Fibroblast of villous mesenchyme (primary cell): ENCODE data around the gene NCEH1. TPM values are rescaled to one million over a fixed set of nuclear protein-coding genes. Genes with fewer than 3 reads are reported as not detected.

Experiments used
- DNase-seq: peaks from one replicate; pipeline ENCODE4 v3.0.0-alpha.2; 2010; ENCODE audit warnings: low read depth
- H3K4me3 ChIP-seq: 2 replicates; pipeline ENCODE4 v1.5.1; 2011; ENCODE audit warnings: low read depth, mild to moderate bottlenecking, low read length
- total RNA-seq: library from RNA; depleted of rRNA; stranded (reverse); fragments of >200 nt; gene quantifications from 2 replicates; pipeline ENCODE4 v1.2.3, GENCODE V29; 2012
- TF ChIP-seq, protein P1 (sequence below): IDR thresholded peaks from 2 replicates; pipeline ENCODE4 v1.5.1; 2012; ENCODE audit warnings: low read depth, mild to moderate bottlenecking, low read length; ENCODE audit not compliant: insufficient read depth

NCEH1 gene
- total RNA-seq, 1 donor: 21.2 TPM

DNA sequence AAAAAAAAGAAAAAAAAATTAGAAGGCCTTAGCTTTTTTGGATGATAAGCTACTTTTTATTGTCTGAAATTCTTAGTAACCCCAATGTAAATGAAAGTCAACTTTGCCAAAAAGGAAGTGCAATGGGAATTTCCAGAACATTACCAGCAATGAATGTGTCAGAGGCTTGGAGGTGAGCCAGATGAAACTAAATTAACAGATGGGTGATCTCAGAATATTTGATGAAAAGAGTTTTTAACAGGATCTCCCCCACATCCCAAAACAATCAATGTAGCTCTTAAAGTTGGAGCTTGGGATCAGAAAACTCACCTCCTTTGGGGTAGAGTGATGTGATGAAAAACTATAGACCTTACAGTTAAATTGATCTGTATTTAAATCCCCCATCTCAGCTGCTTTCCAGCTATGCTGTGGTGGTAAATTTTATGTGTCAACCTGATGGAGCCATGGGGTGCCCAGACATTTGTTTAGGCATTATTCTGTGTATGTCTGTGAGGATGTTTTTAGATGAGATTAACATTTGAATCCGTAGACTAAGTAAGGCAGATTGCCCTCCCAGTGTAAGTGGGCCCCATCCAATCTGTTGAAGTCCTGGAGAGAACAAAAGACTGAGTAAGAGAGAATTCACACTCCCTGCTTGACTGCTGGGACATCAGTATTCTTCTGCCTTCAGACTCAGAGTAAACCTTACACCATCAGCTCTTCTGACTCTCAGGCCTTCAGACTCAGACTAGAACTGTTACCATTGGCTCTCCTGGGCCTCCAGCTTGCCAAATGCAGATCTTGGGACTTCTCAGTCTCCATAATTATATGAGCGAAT, 103.4 kb downstream of the NCEH1 start:
- DNase-seq: peak; percentile 62
- TF ChIP-seq, protein P1, sequence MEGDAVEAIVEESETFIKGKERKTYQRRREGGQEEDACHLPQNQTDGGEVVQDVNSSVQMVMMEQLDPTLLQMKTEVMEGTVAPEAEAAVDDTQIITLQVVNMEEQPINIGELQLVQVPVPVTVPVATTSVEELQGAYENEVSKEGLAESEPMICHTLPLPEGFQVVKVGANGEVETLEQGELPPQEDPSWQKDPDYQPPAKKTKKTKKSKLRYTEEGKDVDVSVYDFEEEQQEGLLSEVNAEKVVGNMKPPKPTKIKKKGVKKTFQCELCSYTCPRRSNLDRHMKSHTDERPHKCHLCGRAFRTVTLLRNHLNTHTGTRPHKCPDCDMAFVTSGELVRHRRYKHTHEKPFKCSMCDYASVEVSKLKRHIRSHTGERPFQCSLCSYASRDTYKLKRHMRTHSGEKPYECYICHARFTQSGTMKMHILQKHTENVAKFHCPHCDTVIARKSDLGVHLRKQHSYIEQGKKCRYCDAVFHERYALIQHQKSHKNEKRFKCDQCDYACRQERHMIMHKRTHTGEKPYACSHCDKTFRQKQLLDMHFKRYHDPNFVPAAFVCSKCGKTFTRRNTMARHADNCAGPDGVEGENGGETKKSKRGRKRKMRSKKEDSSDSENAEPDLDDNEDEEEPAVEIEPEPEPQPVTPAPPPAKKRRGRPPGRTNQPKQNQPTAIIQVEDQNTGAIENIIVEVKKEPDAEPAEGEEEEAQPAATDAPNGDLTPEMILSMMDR: no peak
- H3K4me3 ChIP-seq: no peak overlapping the region

DNA sequence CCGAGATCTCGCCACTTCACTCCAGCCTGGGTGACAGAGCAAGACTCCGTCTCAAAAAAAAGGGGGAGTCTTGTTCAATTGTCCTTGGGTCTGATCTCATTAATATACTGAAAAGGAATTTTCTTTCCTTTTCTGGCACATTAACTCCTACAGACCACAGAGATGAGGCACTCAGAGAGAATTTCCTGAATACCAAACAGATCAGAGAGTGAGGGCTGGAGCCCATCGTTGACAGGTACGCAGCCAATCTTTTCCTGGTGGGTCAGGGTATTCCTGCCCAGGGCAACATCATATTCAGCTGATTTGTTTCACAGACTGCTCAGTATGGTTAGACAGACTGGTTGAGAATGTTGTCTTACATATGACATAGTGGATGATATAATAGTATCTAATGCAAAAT, 104.8 kb downstream of the NCEH1 start:
- TF ChIP-seq, protein P1: no peak
- DNase-seq: no peak
- no peak overlapping the region for H3K4me3 ChIP-seq

DNA sequence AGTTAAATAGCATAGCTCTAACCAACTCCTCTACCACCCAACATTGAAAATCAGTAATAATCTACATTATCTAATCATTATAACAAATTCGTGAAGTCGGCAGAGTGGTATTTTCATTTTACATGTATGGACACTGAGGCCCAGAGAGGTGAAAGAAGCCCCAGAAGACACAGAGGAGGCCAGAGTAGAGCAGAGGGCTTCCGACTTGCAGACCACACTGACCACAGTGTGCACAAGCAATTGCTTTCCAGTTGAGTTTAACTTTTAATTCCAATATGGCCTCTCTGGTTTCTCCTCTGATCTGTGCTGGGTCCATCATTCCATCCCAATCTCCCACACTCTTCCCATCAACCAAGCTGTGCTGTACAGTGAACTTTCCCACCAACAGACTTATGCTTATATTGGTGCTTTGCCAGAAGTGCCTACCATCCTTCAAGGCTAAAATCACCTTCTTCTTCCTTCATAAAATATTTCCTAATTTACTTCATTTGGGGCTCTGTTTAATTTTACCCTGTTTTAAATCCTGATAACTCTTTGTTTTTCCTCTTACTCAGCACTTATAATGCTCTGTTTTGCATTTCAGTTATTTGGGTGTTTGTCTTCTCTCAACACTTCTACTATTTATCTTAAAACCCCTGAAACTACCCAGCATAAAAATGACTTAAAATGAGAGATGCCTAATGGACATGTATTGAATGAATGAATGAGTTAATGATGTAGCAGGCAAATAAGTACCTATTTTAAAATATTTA, 105.8 kb downstream of the NCEH1 start:
- TF ChIP-seq, protein P1: no peak
- DNase-seq: no peak
- H3K4me3 ChIP-seq: no peak overlapping the region

DNA sequence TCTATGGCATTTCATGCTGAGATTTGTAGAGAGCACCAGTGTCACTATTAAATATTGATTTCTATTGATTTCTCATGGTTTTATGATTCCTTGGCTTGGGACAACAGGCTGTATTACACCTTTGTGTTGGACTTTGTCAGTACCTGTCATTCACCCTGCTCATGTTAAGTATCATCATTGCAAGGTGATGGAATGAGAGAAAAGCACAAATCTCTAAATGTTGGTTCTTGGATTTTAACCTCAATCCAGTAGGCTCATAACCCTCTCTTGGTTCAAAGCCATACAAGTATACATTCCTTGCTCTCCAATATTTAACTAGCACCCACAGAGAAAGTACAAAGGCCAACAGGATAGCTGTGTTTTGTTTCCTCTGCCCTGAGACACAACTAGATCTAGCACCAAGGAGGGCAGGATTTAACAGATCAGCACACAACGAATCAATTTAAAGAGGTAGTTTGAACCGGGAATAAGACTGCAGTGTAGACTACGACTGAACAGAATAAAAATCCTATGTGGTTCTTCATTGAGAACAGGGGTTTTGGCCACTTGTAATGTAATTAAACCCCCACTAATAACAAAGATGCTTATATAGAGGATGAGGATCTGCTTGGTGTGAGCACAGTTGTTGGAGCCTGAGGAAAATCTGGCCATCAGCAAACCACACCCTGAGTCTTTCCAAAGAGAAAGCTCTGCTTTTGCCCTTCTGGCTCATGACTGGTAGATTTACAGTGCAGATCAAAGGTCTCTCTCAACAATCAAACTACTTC, 109.6 kb downstream of the NCEH1 start:
- TF ChIP-seq, protein P1: no peak
- no peak overlapping the region for H3K4me3 ChIP-seq
- DNase-seq: peak; percentile 27

DNA sequence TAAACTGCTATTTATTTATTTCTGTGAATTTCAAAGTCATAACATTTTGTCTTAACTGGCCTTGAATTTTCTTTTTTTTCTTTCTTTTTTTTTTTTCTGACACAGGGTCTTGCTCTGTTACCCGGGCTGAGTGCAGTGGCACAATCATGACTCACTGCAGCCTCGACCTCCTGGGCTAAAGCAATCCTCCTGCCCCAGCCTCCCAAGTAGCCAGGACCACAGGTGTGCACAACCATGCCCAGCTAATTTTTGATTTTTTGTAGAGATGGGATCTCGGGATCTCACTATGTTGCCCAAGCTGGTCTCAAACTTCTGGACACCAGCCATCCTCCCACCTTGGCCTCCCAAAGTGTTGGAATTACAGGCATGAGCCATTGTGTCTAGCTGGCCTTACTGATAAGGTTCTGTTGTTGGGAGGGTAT, 110.2 kb downstream of the NCEH1 start:
- no peak overlapping the region for H3K4me3 ChIP-seq
- TF ChIP-seq, protein P1: no peak
- DNase-seq: no peak

- TF ChIP-seq, protein P1: no peak
- H3K4me3 ChIP-seq: no peak overlapping the region
- no peak for DNase-seq
Measured at GRCh38 chr3:172598904-172599303, 112.0 kb downstream of the NCEH1 start.
